NCI-H1436 (cell line): Measurements from ENCODE around the gene SERINC2.

Experiments used
- DNase-seq: peaks from one replicate; lab custom pipeline; 2025; lab: John Stamatoyannopoulos, UW

The SERINC2 gene

GRCh38 chr1:31434101-31434871, 21.3 kb downstream of the SERINC2 start:
- DNase-seq, result no peak

GRCh38 chr1:31434979-31435378, 22.0 kb downstream of the SERINC2 start:
- no peak for DNase-seq

GRCh38 chr1:31435471-31436409, 22.7 kb downstream of the SERINC2 start:
- no peak for DNase-seq

GRCh38 chr1:31436596-31437432, 23.8 kb downstream of the SERINC2 start:
- DNase-seq, result no peak

- DNase-seq, result no peak
These were observed 24.5 kb downstream of the SERINC2 start for GRCh38 chr1:31437433-31438037.

- DNase-seq, result no peak
These were observed 26.3 kb downstream of the SERINC2 start for GRCh38 chr1:31439276-31439675.

GRCh38 chr1:31441073-31441472, 28.1 kb downstream of the SERINC2 start:
- DNase-seq, result no peak

GRCh38 chr1:31441558-31441957, 28.5 kb downstream of the SERINC2 start:
- DNase-seq, result no peak

- DNase-seq, result no peak
These were observed 29.1 kb downstream of the SERINC2 start for GRCh38 chr1:31441970-31442647.

- DNase-seq, result no peak
These were observed 29.6 kb downstream of the SERINC2 start for GRCh38 chr1:31442648-31442994.

GRCh38 chr1:31443673-31444072, 30.7 kb downstream of the SERINC2 start:
- no peak for DNase-seq

GRCh38 chr1:31444725-31445448, 31.9 kb downstream of the SERINC2 start:
- no peak for DNase-seq

- no peak for DNase-seq
These were observed 32.9 kb downstream of the SERINC2 start for GRCh38 chr1:31445951-31446350.

GRCh38 chr1:31447210-31447609, 34.2 kb downstream of the SERINC2 start:
- no peak for DNase-seq

- no peak for DNase-seq
These were observed 40.5 kb downstream of the SERINC2 start for GRCh38 chr1:31453384-31454079.

GRCh38 chr1:31458287-31458896, 45.4 kb downstream of the SERINC2 start:
- DNase-seq, result no peak

- DNase-seq, result no peak
These were observed 47.0 kb downstream of the SERINC2 start for GRCh38 chr1:31460027-31460426.

GRCh38 chr1:31467005-31467674, 54.1 kb downstream of the SERINC2 start:
- no peak for DNase-seq

- DNase-seq, result no peak
These were observed 57.8 kb downstream of the SERINC2 start for GRCh38 chr1:31470794-31471315.
